NB4 (cell line): Measurements from ENCODE around the gene AUTS2.

Experiments
- DNase-seq: peaks from one replicate; pipeline ENCODE4 v3.0.0; 2010; ENCODE audit warnings: low read depth
- H3K4me3 ChIP-seq: one replicate; pipeline ENCODE4 v1.5.1; 2011; ENCODE audit warnings: mild to moderate bottlenecking, low read depth, low read length, moderate library complexity
- CTCF ChIP-seq: IDR thresholded peaks from one replicate; pipeline ENCODE4 v1.5.1; 2012; ENCODE audit warnings: low read depth, low read length
- MYC ChIP-seq: IDR thresholded peaks from 2 replicates; pipeline ENCODE4 v1.6.1; 2011; ENCODE audit warnings: low read depth, low read length
- POLR2A ChIP-seq: IDR thresholded peaks from 2 replicates; pipeline ENCODE4 v1.6.1; 2011; ENCODE audit warnings: mild to moderate bottlenecking; ENCODE audit not compliant: insufficient read length; ENCODE audit errors: extremely low read depth
- TF ChIP-seq, protein P1 (sequence below): IDR thresholded peaks from 2 replicates; pipeline ENCODE4 v1.6.1; 2011; ENCODE audit warnings: low read depth, low read length

The AUTS2 gene

DNA sequence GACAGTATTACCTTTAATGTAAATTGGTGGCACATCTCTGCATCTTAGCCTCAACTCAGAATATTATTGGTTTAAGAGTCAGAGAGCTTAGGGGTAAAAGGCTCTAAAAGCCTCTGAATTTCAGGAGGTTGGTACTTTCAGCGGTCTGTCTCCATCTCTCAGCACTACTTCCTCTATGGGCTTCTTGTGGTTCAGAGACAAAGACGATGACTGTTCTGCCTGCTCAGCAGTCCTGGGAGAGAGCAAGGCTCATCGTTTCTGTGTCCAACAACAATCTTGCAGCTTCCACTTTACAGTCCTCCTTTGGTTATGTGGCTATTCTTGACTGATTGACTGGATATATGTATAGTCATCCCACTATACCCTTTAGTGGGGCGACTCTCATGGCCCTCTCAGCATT is 394.7 kb downstream of the AUTS2 start:
- peak; percentile 42 for DNase-seq
- no peak for TF ChIP-seq CTCF
- no peak for TF ChIP-seq MYC
- no peak for TF ChIP-seq POLR2A
- TF ChIP-seq, protein P1, sequence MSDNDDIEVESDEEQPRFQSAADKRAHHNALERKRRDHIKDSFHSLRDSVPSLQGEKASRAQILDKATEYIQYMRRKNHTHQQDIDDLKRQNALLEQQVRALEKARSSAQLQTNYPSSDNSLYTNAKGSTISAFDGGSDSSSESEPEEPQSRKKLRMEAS: no peak
- no peak overlapping the region for H3K4me3 ChIP-seq

DNA sequence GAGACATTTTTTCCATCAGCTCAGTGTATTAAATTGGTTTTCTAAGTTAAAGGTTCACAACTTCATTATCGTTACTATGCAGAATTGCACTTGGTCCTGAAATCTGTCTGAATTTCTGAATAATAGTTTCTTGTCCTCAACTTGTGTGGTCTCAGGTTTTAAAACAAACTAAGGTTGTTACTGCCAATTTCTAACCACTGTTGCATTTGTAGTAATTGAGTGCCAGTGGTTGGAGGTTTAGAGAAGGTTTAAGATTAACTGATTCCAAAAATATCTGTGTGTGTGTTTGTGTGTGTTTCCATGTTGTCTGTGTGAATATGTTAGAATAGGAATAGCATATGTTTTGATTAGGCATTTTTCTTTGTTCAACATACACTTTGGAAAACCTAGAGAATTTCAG is 395.9 kb downstream of the AUTS2 start:
- H3K4me3 ChIP-seq: no peak overlapping the region
- TF ChIP-seq, protein P1: no peak
- TF ChIP-seq MYC: no peak
- TF ChIP-seq POLR2A: no peak
- TF ChIP-seq CTCF: no peak
- no peak for DNase-seq

GRCh38 chr7:69994886-69995542 is 396.7 kb downstream of the AUTS2 start:
- no peak for DNase-seq
- H3K4me3 ChIP-seq: no peak overlapping the region
- TF ChIP-seq, protein P1: no peak

DNA sequence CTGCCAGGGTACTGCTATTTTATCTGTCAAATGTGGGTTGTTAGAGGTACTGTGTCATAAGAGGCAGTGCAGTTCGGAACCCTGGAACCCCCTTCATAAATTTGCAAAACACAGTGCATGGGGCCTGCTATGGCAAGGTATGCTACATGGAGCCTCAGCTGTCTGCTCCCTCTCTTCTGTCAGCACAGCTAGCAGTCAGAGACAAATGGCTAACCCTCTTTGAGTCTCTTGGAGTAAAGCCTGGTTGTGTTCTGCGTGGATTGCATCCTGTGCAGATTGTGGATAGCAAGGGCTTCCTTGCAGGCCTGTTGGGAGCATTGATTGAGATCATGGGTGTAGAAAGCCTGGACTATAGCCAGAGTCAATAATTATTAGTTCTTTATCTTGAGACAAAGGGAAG is 397.8 kb downstream of the AUTS2 start:
- no peak overlapping the region for H3K4me3 ChIP-seq
- DNase-seq: no peak
- TF ChIP-seq CTCF (no peak), POLR2A (no peak), MYC (no peak)
- TF ChIP-seq, protein P1: no peak

- H3K4me3 ChIP-seq: no peak overlapping the region
- TF ChIP-seq, protein P1: no peak
- TF ChIP-seq CTCF: no peak
- no peak for TF ChIP-seq MYC
- no peak for TF ChIP-seq POLR2A
- no peak for DNase-seq
Observed at GRCh38 chr7:70000737-70001348, 402.6 kb downstream of the AUTS2 start.

DNA sequence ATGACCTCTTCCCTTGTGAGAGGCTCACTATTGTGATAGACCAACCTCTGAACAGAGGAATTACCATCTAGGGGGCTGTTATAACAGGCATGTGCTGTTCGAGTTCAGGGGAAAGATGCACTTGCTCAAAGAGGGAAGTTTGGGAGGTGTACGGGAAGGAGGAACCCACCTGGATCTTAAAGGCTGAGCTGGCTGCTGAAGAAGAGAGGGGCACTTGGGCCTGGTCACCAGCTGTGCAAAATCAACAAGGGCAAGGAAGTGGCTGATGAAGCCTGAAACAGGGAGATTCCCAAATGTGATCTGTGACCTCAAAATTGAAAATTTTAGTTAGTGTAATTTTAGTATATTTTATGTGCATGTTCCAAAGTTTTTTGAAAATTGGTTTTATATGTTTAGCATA is 407.2 kb downstream of the AUTS2 start:
- H3K4me3 ChIP-seq: no peak overlapping the region
- DNase-seq: no peak
- TF ChIP-seq CTCF (no peak), MYC (no peak), POLR2A (no peak)
- TF ChIP-seq, protein P1: no peak
